HCT116 (cell line): ENCODE measurements around the gene CEBPA. TPM values are rescaled to one million over a fixed set of nuclear protein-coding genes. Genes with fewer than 3 reads are reported as not detected.

Experiments used
- ATAC-seq: fragments of 200-7000 bp; cut with Tn5 transposase; 2 replicates; pipeline ENCODE4 v1.9.1; 2020; ENCODE audit warnings: mild to moderate bottlenecking, moderate library complexity
- BruUV-seq: library from RNA; stranded (reverse); fragments of 400-500 nt; replicated peaks from 2 replicates; lab custom pipeline; 2021; lab: Mats Ljungman, UMichigan
- CTCF ChIA-PET: fragments of 300-600 bp; sonication (Branson Sonifier 250); formaldehyde crosslinking; loops from one replicate; lab custom pipeline; 2021; ENCODE audit warnings: antibody characterized with exemption; lab: Charles Lee
- POLR2A ChIA-PET: fragments of 300-600, 350-600 bp; sonication (Branson Sonifier 250); formaldehyde crosslinking; loops from one replicate; lab custom pipeline; 2021; ENCODE audit warnings: antibody characterized with exemption; lab: Charles Lee
- RAD21 ChIA-PET, 2 experiments: fragments of 300-600 bp; sonication (Branson Sonifier 250); formaldehyde crosslinking; loops; one replicate each; lab custom pipeline; 2023; ENCODE audit warnings: low total read pairs in 2 of 2; ENCODE audit not compliant: uncharacterized antibody in 2 of 2, unreplicated experiment in 2 of 2, low non-redundant PET in 1 of 2; lab: Charles Lee
- DNase-seq: peaks from one replicate; pipeline ENCODE4 v3.0.0-alpha.2; 2010; ENCODE audit warnings: low read depth, low spot score
- H2AFZ ChIP-seq: fragments of 200-600 bp; shearing (Covaris generic), sonication (generic); 2 replicates; pipeline ENCODE4 v1.6.1; 2017; ENCODE audit warnings: low read depth, mixed run types, mixed read lengths, antibody characterized with exemption, low read length; ENCODE audit not compliant: poor library complexity, severe bottlenecking
- H3K27ac ChIP-seq: 2 replicates; pipeline ENCODE4 v1.5.1; 2012; ENCODE audit warnings: low read depth, low read length
- H3K27me3 ChIP-seq: fragments of 200-600 bp; sonication (generic); 2 replicates; pipeline ENCODE4 v1.6.1; 2016; ENCODE audit warnings: mixed run types, low read length, mixed read lengths; ENCODE audit not compliant: insufficient read depth
- H3K36me3 ChIP-seq, 2 experiments: fragments of 200-500 bp in 1 of 2; fragments of 200-600 bp in 1 of 2; sonication (Bioruptor generic) in 1 of 2; sonication (generic) in 1 of 2; 2 replicates each; pipeline versions ENCODE4 v1.5.1 to v1.6.1; 2014 to 2016; ENCODE audit warnings: low read length in 2 of 2, inconsistent platforms in 1 of 2, mixed read lengths in 1 of 2, mixed run types in 1 of 2; ENCODE audit not compliant: insufficient read depth in 2 of 2, control insufficient read depth in 1 of 2
- H3K4me1 ChIP-seq, 2 experiments: fragments of 200-600 bp in 1 of 2; sonication (generic) in 1 of 2; 2 replicates each; pipeline versions ENCODE4 v1.5.1 to v1.6.1; 2012 to 2017; ENCODE audit warnings: low read length in 2 of 2, inconsistent platforms in 1 of 2, mild to moderate bottlenecking in 1 of 2, mixed read lengths in 1 of 2, mixed run types in 1 of 2, moderate library complexity in 1 of 2; ENCODE audit not compliant: insufficient read depth in 2 of 2, control insufficient read depth in 1 of 2
- H3K4me2 ChIP-seq: fragments of 200-600 bp; sonication (generic); 2 replicates; pipeline ENCODE4 v1.6.1; 2017; ENCODE audit warnings: mixed run types, low read length, mixed read lengths
- H3K4me3 ChIP-seq, 2 experiments: fragments of 200-600 bp in 1 of 2; sonication (generic) in 1 of 2; replicated peaks in 1 of 2; 2 replicates each; pipeline ENCODE4 v1.5.1; 2011 to 2016; ENCODE audit warnings: low read length in 2 of 2, control low read depth in 1 of 2, low read depth in 1 of 2, mild to moderate bottlenecking in 1 of 2, mixed read lengths in 1 of 2, mixed run types in 1 of 2
- H3K79me2 ChIP-seq: fragments of 200-600 bp; sonication (generic); 2 replicates; pipeline ENCODE4 v1.6.1; 2017; ENCODE audit warnings: mild to moderate bottlenecking, mixed run types, low read length, moderate library complexity, mixed read lengths; ENCODE audit not compliant: insufficient read depth
- H3K9ac ChIP-seq: fragments of 200-600 bp; sonication (generic); 2 replicates; pipeline ENCODE4 v1.6.1; 2016; ENCODE audit warnings: low read length, mixed read lengths
- H3K9me2 ChIP-seq: fragments of 200-600 bp; sonication (generic), shearing (Covaris generic); 2 replicates; pipeline ENCODE4 v1.6.1; 2017; ENCODE audit warnings: mixed run types, mild to moderate bottlenecking, moderate library complexity; ENCODE audit not compliant: insufficient read depth
- H3K9me3 ChIP-seq, 2 experiments: fragments of 200-500 bp in 1 of 2; fragments of 200-600 bp in 1 of 2; sonication (Bioruptor generic) in 1 of 2; sonication (generic) in 1 of 2; 2 replicates each; pipeline ENCODE4 v1.6.1; 2014 to 2017; ENCODE audit warnings: low read length in 2 of 2, mixed read lengths in 2 of 2, inconsistent platforms in 1 of 2, low read depth in 1 of 2, mild to moderate bottlenecking in 1 of 2, mixed run types in 1 of 2, moderate library complexity in 1 of 2; ENCODE audit not compliant: control insufficient read depth in 1 of 2, insufficient read depth in 1 of 2
- H4K20me1 ChIP-seq: fragments of 200-600 bp; sonication (generic), shearing (Covaris generic); 2 replicates; pipeline ENCODE4 v1.6.1; 2017; ENCODE audit warnings: mixed run types, mild to moderate bottlenecking, moderate library complexity; ENCODE audit not compliant: insufficient read depth
- ATF3 ChIP-seq: IDR thresholded peaks from 2 replicates; pipeline ENCODE4 v1.6.1; 2012
- CBX3 ChIP-seq: IDR thresholded peaks from 2 replicates; pipeline ENCODE4 v1.6.1; 2012; ENCODE audit warnings: low read depth
- CEBPB ChIP-seq: IDR thresholded peaks from 2 replicates; pipeline ENCODE4 v1.6.1; 2012; ENCODE audit warnings: low read depth
- CTCF ChIP-seq, 3 experiments: fragments of 200-600 bp in 1 of 3; sonication (generic) in 1 of 3; IDR thresholded peaks in 2 of 3; conservative IDR thresholded peaks in 1 of 3; 2 replicates each; pipeline ENCODE4 v1.5.1; 2012 to 2017; ENCODE audit warnings: low read depth in 2 of 3, low read length in 2 of 3, antibody characterized with exemption in 1 of 3, borderline replicate concordance in 1 of 3, control low read depth in 1 of 3, mild to moderate bottlenecking in 1 of 3, mixed read lengths in 1 of 3, mixed run types in 1 of 3, moderate library complexity in 1 of 3; ENCODE audit not compliant: insufficient read depth in 1 of 3
- EGR1 ChIP-seq: IDR thresholded peaks from 2 replicates; pipeline ENCODE4 v1.6.1; 2012; ENCODE audit warnings: low read depth
- ELF1 ChIP-seq: IDR thresholded peaks from 2 replicates; pipeline ENCODE4 v1.6.1; 2012; ENCODE audit warnings: low read depth, borderline replicate concordance
- EZH2 ChIP-seq: fragments of 200-600 bp; sonication (generic); IDR thresholded peaks from 2 replicates; pipeline ENCODE4 v1.6.1; 2017; ENCODE audit warnings: antibody characterized with exemption, mixed run types
- EZH2phosphoT487 ChIP-seq: fragments of 200-600 bp; IDR thresholded peaks from 2 replicates; pipeline ENCODE4 v1.6.1; 2018; ENCODE audit warnings: antibody characterized with exemption, borderline replicate concordance
- JUND ChIP-seq: IDR thresholded peaks from 2 replicates; pipeline ENCODE4 v1.6.1; 2012
- MAX ChIP-seq: IDR thresholded peaks from 2 replicates; pipeline ENCODE4 v1.6.1; 2012
- POLR2AphosphoS5 ChIP-seq: IDR thresholded peaks from 2 replicates; pipeline ENCODE4 v1.6.1; 2011; ENCODE audit warnings: mild to moderate bottlenecking, low read depth, low read length, moderate library complexity
- REST ChIP-seq: IDR thresholded peaks from 2 replicates; pipeline ENCODE4 v1.6.1; 2012; ENCODE audit warnings: low read depth
- SP1 ChIP-seq: IDR thresholded peaks from 2 replicates; pipeline ENCODE4 v1.6.1; 2012; ENCODE audit warnings: low read depth
- SRF ChIP-seq: IDR thresholded peaks from 2 replicates; pipeline ENCODE4 v1.6.1; 2012; ENCODE audit warnings: low read depth
- TCF7L2 ChIP-seq: IDR thresholded peaks from 2 replicates; pipeline ENCODE4 v1.7.0; 2011; ENCODE audit warnings: borderline replicate concordance, inconsistent platforms; ENCODE audit not compliant: insufficient read depth, insufficient read length; ENCODE audit errors: extremely low read depth
- ZBTB33 ChIP-seq: IDR thresholded peaks from 2 replicates; pipeline ENCODE4 v1.6.1; 2011; ENCODE audit warnings: mild to moderate bottlenecking, low read length, moderate library complexity; ENCODE audit not compliant: insufficient replicate concordance; ENCODE audit errors: extremely low read depth
- ZFX ChIP-seq: fragments of 450-650 bp; IDR thresholded peaks from 2 replicates; pipeline ENCODE4 v1.6.1; 2017
- ZNF274 ChIP-seq: fragments of 200-500 bp; sonication (Bioruptor generic); IDR thresholded peaks from 2 replicates; pipeline ENCODE4 v1.6.1; 2014; ENCODE audit warnings: mild to moderate bottlenecking, low read depth, low read length, inconsistent platforms
- intact Hi-C: fragments of 100-400 bp; cut with micrococcal nuclease; formaldehyde crosslinking; loops from 2 replicates; pipeline ENCODE4 v1.10.0; 2022
- total RNA-seq: library from RNA; stranded (reverse); gene quantifications from one replicate; pipeline ENCODE4 v1.2.1, GENCODE V29; 2021; ENCODE audit not compliant: unreplicated experiment

The CEBPA gene
- total RNA-seq, 1 experiment from 2014 or later, result 7.0 TPM

- CTCF ChIA-PET, result no interaction called here
Measured at GRCh38 chr19:33288666-33289065, 13.7 kb downstream of the CEBPA start.

More at GRCh38 chr19:33288666-33289065, 13.7 kb downstream of the CEBPA start:
- ChIA-PET POLR2A (no interaction called here), RAD21 (no interaction called here)
- peaks cover 4 to 42% of the 10 kb centered on the region in 2 experiments; a peak in 3 of 4 replicates for H3K4me1 ChIP-seq
- no peak overlapping the region for H3K4me2 ChIP-seq
- no TSS peak for BruUV-seq
- TF ChIP-seq MAX (no peak), SP1 (no peak), CEBPB (no peak), SRF (no peak), EZH2phosphoT487 (no peak), ELF1 (no peak), POLR2AphosphoS5 (no peak), EZH2 (no peak), ZBTB33 (no peak), EGR1 (no peak), ATF3 (no peak), ZFX (no peak), JUND (no peak), TCF7L2 (no peak), CBX3 (no peak), ZNF274 (no peak), CTCF (IDR thresholded peaks at IDR 0.05 in 2 of 3, conservative IDR thresholded peaks at IDR 0.05 in 1 of 3; ENCODE audit: borderline replicate concordance in 1 of 3, insufficient read depth in 1 of 3, low read depth in 2 of 3, low read length in 2 of 3) (no peak), REST (no peak)
- ATAC-seq (no peak), DNase-seq (no peak)
- no peak overlapping the region for H3K27ac ChIP-seq
- no peak overlapping the region for H3K4me3 ChIP-seq
- H2AFZ ChIP-seq, result no peak overlapping the region
- H3K27me3 ChIP-seq, result no peaks in the 10 kb centered on the region
- H3K36me3 ChIP-seq, result no peaks in the 10 kb centered on the region
- intact Hi-C loops, result no loop called here
- H3K9ac ChIP-seq, result no peak overlapping the region
- no peaks in the 10 kb centered on the region for H3K79me2 ChIP-seq
- no peaks in the 10 kb centered on the region for H3K9me2 ChIP-seq
- H3K9me3 ChIP-seq, result no peaks in the 10 kb centered on the region
- no peaks in the 10 kb centered on the region for H4K20me1 ChIP-seq
